Activated CD4-positive, alpha-beta memory T cell treated with anti-CD3 and anti-CD28 coated beads, Interleukin-2, amount 10 ng/mL, durations not matched to agents 7 days and 5 days (primary cell): ENCODE measurements around the gene MPEG1. TPM values are rescaled to one million over a fixed set of nuclear protein-coding genes. Genes with fewer than 3 reads are reported as not detected.

Experiments
- CTCF ChIA-PET: fragments of 350-600 bp; sonication (Branson Sonifier 250); formaldehyde crosslinking; loops from one replicate; lab custom pipeline; 2021; ENCODE audit warnings: antibody characterized with exemption, inconsistent platforms; lab: Charles Lee
- POLR2A ChIA-PET: fragments of 350-600 bp; sonication (Branson Sonifier 250); formaldehyde crosslinking; loops from one replicate; lab custom pipeline; 2021; ENCODE audit warnings: antibody characterized with exemption; lab: Charles Lee
- DNase-seq: peaks from one replicate; pipeline ENCODE4 v3.0.0-alpha.2; 2020
- H3K27ac Mint-ChIP-seq: one replicate; pipeline ENCODE4 v1.8.0; 2021; ENCODE audit warnings: mild to moderate bottlenecking, mixed read lengths
- H3K27me3 Mint-ChIP-seq: one replicate; pipeline ENCODE4 v1.8.0; 2021; ENCODE audit warnings: mixed read lengths
- H3K36me3 Mint-ChIP-seq: one replicate; pipeline ENCODE4 v1.8.0; 2021; ENCODE audit warnings: low read depth, mixed read lengths
- H3K4me1 Mint-ChIP-seq: one replicate; pipeline ENCODE4 v1.8.0; 2021; ENCODE audit warnings: mixed read lengths
- H3K4me3 Mint-ChIP-seq: one replicate; pipeline ENCODE4 v1.8.0; 2021; ENCODE audit warnings: mild to moderate bottlenecking, mixed read lengths
- H3K9me3 Mint-ChIP-seq: one replicate; pipeline ENCODE4 v1.8.0; 2021; ENCODE audit warnings: mixed read lengths
- total RNA-seq, 2 experiments: library from RNA; stranded (reverse); gene quantifications; one replicate each; pipeline ENCODE4 v1.2.3, GENCODE V29; 2021

MPEG1 gene
- total RNA-seq, 2 experiments from 2014 or later = not detected

DNA sequence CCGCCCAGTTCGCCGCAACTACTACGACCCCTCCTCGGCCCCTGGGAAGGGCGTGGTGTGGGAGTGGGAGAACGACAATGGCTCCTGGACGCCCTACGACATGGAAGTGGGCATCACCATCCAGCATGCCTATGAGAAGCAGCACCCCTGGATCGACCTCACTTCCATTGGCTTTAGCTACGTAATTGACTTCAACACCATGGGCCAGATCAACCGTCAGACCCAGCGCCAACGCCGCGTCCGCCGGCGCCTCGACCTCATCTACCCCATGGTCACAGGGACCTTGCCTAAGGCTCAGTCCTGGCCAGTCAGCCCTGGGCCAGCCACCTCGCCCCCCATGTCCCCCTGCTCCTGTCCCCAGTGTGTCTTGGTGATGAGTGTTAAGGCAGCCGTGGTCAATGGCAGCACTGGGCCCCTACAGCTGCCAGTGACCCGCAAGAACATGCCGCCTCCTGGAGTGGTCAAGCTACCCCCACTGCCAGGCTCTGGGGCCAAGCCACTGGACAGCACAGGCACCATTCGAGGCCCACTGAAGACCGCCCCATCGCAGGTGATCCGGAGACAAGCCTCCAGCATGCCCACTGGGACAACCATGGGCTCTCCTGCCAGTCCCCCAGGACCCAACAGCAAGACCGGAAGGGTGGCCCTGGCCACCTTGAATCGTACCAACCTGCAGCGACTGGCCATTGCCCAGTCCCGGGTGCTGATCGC is 30.8 kb downstream of the MPEG1 start:
- no peak for DNase-seq
- Mint-ChIP-seq H3K4me3 (no peak overlapping the region), H3K27me3 (peaks cover 13% of the 10 kb centered on the region), H3K4me1 (no peaks in the 10 kb centered on the region), H3K36me3 (no peaks in the 10 kb centered on the region), H3K27ac (no peak overlapping the region), H3K9me3 (peaks cover 5% of the 10 kb centered on the region)
- POLR2A ChIA-PET = no interaction called here
- CTCF ChIA-PET = interaction anchor here (2.2 to 7.1 kb wide), 2 partner anchors 10 to 23 kb away, joined by 6 to 105 read pairs; partner anchors contain the start of gene DTX4

DNA sequence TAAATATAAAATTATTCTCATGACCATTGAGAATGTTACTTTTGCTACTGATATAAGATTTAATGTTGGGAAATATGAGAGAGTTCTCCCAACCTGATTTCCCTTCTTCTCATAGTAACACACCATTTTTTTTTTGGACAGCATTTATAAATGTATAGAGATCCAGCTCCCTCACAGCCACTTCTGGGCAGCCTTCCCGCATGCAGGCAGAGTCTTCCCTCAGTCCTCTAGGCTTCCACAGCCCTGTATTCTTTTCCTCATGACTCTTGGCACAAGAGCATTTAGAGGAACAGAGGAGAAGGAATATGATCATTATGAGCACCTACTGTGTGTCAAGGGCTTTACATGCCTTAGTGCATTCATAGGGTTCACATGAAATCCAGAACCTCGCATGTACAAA is 31.8 kb downstream of the MPEG1 start:
- H3K36me3 Mint-ChIP-seq = no peaks in the 10 kb centered on the region
- H3K9me3 Mint-ChIP-seq = peaks cover 5% of the 10 kb centered on the region
- H3K27me3 Mint-ChIP-seq = peaks cover 14% of the 10 kb centered on the region
- DNase-seq = no peak
- ChIA-PET CTCF (interaction anchor here (1.8 to 2.2 kb wide), 2 partner anchors 9 to 22 kb away, joined by 6 to 7 read pairs; partner anchors contain the start of gene DTX4), POLR2A (no interaction called here)
- no peak overlapping the region for H3K4me3 Mint-ChIP-seq
- no peak overlapping the region for H3K27ac Mint-ChIP-seq
- H3K4me1 Mint-ChIP-seq = no peaks in the 10 kb centered on the region

DNA sequence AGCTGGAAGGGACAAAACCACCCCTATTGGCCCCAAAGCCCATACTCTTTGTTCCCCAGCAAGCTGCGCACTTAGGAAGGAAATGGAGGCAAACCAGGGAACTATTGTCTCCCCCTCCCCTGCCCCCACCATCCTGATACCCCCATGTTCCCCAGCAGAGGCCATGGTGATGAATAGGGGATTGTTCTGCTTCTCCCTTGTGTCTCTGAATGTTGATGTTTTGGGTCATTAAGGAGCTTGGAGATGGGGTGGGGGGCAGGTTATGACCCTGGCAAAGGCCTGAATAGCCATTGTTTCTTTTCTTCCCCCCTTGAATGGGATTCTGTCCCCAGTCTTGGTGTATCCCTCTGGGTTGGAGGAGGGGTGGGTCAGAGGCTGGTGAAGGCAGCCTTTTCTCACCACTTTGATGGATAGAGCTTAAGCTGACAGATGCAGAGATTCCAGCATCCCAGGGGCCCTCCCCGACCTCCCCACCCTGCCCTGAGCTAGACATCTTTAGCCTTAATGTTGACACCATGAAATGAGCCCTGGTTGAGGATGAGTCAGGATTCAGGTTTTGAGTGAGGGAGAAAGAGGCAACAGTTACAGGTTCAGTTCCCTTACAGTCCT is 32.5 kb downstream of the MPEG1 start:
- peaks cover 14% of the 10 kb centered on the region for H3K27me3 Mint-ChIP-seq
- H3K27ac Mint-ChIP-seq = no peak overlapping the region
- ChIA-PET POLR2A (no interaction called here), CTCF (interaction anchor here (1.8 to 2.2 kb wide), 2 partner anchors 9 to 22 kb away, joined by 6 to 7 read pairs; partner anchors contain the start of gene DTX4)
- no peak for DNase-seq
- no peak overlapping the region for H3K4me3 Mint-ChIP-seq
- H3K4me1 Mint-ChIP-seq = no peaks in the 10 kb centered on the region
- H3K36me3 Mint-ChIP-seq = no peaks in the 10 kb centered on the region
- peaks cover 5% of the 10 kb centered on the region for H3K9me3 Mint-ChIP-seq

DNA sequence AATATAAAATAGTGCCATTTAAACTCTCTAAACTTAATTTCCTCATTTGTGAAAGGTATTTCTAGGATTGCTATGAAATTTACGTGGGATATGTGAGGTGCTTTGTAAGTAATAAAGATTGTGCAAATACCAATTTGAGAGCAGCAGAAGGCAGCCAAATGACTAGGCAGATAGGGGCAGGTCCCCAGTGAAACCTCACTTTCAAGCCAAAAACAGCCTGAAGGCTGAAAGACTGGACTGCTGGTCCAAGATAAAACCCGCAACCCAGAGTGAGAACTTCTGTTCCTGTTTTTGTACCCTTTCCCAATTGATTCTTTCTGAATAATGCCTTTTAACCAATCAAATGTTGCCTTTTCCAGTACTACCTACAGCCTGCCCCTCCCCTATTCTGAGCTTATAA is 33.6 kb downstream of the MPEG1 start:
- Mint-ChIP-seq H3K4me3 (no peak overlapping the region), H3K27ac (no peak overlapping the region), H3K27me3 (peaks cover 17% of the 10 kb centered on the region), H3K36me3 (no peaks in the 10 kb centered on the region), H3K9me3 (peaks cover 5% of the 10 kb centered on the region), H3K4me1 (no peaks in the 10 kb centered on the region)
- ChIA-PET CTCF (interaction anchor here (1.8 kb wide), 1 partner anchor 7 kb away, joined by 7 read pairs; the partner anchor contains the start of gene DTX4), POLR2A (no interaction called here)
- no peak for DNase-seq

DNA sequence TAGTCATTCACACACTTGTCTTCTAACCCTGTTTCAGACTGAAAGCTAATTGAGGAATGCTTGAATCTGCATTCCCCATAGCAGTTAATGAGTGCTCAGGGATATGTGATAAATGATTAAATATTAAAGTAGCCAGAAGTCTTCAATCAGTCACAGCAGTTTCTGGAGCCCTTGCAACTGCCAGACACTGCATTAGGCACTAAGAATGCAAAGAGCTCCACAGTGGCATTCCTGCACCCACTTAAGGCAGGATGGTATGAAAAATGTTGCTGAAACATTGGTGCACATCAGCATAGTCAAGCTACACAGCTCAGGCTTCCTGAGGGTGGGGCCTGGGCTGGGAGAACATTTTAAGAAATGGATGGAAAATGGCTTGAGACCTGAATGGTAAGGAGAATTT is 34.3 kb downstream of the MPEG1 start:
- H3K4me1 Mint-ChIP-seq = no peaks in the 10 kb centered on the region
- H3K27me3 Mint-ChIP-seq = peaks cover 22% of the 10 kb centered on the region
- H3K4me3 Mint-ChIP-seq = no peak overlapping the region
- H3K36me3 Mint-ChIP-seq = no peaks in the 10 kb centered on the region
- POLR2A ChIA-PET = no interaction called here
- H3K27ac Mint-ChIP-seq = no peak overlapping the region
- H3K9me3 Mint-ChIP-seq = peaks cover 5% of the 10 kb centered on the region
- CTCF ChIA-PET = interaction anchor here (0.6 kb wide), 1 partner anchor 25 kb away, joined by 4 read pairs; no protein-coding TSS in a partner anchor
- DNase-seq = no peak

DNA sequence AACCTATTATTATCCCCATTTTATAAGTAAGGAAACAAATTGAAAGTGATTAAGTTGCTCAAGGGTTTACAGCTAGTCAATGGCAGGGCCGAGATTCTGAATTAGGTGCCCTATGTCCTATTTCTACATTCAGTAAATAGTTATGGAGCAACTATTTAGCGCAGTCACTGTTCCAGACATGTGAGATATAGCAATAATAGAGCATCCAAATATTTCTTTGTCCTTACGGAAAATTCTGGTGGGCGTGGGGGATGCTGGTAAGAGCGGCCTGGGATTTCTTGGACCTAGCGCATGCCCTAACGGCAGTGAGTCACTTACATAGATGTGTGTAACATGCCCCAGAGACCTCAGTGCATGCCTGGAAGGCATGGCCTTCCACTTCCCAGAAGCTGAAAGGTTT is 36.4 kb downstream of the MPEG1 start:
- Mint-ChIP-seq H3K4me1 (peaks cover 7% of the 10 kb centered on the region), H3K4me3 (no peak overlapping the region), H3K9me3 (peaks cover 5% of the 10 kb centered on the region), H3K27me3 (peaks cover 31% of the 10 kb centered on the region), H3K36me3 (no peaks in the 10 kb centered on the region), H3K27ac (no peak overlapping the region)
- CTCF ChIA-PET = interaction anchor here (1.4 to 2.9 kb wide), 2 partner anchors 10 to 41 kb away, joined by 3 to 12 read pairs; no protein-coding TSS in a partner anchor
- DNase-seq = no peak
- POLR2A ChIA-PET = no interaction called here

DNA sequence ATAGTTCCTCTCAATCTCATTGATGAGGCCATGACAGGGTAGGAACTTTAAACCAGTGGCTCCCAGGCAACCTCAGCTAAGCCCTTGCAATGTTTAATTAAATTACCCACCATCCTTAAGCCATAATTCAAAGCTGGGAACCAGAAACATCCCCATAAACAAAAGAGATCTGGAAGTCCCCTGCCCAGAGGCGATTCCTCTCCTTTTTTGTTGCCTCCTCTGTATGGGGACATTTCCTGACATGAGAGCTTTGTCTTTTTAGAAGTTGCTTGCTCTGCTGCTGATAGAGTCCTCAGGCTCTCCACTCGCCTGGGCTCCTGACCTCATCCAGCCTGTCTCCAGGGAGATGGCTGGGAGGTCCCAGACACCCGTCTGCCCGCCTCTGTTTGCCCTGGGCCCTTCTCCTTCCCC is 37.6 kb downstream of the MPEG1 start:
- ChIA-PET POLR2A (no interaction called here), CTCF (interaction anchor here (1.4 to 2.9 kb wide), 2 partner anchors 11 to 39 kb away, joined by 3 to 12 read pairs; no protein-coding TSS in a partner anchor)
- DNase-seq = no peak
- peaks cover 31% of the 10 kb centered on the region for H3K27me3 Mint-ChIP-seq
- no peak overlapping the region for H3K4me3 Mint-ChIP-seq
- peaks cover 5% of the 10 kb centered on the region for H3K9me3 Mint-ChIP-seq
- H3K4me1 Mint-ChIP-seq = peaks cover 7% of the 10 kb centered on the region
- no peak overlapping the region for H3K27ac Mint-ChIP-seq
- H3K36me3 Mint-ChIP-seq = no peaks in the 10 kb centered on the region

DNA sequence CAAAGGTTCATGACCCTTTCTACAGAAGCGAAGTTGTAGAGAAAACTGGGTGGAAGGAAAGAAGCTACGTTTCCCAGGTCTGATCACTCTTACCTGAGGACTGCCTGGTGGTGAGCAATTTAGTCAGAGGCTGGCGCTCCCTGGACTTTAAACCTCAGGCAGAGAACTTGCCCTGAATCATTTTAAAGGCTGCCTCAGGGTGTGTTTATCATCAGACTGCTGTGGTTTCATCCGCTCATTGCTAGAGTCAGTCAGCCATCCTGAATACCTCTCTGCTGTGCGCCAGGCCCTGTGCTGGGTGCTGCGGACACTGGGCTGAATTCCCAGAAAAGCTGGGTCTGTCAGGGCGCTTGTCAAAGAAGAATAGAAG is 38.1 kb downstream of the MPEG1 start:
- ChIA-PET POLR2A (interaction anchor here (1.3 kb wide), 1 partner anchor 29 kb away, joined by 3 read pairs; no protein-coding TSS in a partner anchor), CTCF (interaction anchor here (2.9 to 5.6 kb wide), 2 partner anchors 11 to 12 kb away, joined by 12 to 105 read pairs; no protein-coding TSS in a partner anchor)
- Mint-ChIP-seq H3K4me3 (no peak overlapping the region), H3K27ac (no peak overlapping the region), H3K4me1 (peaks cover 7% of the 10 kb centered on the region), H3K9me3 (peaks cover 4% of the 10 kb centered on the region), H3K27me3 (peaks cover 29% of the 10 kb centered on the region), H3K36me3 (no peaks in the 10 kb centered on the region)
- no peak for DNase-seq

DNA sequence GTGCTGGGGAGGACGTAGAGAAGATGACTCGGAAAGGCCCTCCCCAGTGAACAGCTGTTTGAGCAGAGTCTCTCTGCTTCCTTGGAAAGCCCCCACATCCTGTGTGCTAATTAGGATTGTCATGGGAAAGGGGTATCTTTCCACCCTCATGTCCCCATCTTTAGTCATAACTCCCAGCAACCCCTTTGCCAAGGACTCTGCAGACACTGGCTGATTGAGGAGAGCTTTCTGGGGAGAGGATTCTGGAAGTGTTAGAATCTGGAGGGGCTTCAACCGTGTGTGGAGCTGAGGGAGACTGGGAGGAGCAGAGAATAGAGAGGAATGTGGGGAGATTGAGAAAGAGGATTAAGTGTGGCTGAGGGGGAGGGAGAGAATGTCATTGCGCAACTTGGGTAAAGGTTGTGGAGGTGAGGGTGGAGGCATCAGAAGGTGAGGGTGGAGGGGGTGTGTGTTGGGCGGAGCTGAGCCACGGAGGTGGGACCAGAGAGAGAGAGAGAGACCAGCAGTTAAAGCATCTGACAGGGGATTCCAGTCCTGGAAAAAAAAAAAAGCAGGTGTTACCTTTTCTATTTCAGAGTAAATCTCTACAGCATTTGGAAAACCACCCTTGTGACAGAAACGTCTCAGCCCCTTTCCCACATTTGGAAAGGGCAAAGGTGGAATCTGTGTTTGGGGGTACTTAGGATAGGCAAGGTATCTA is 38.6 kb downstream of the MPEG1 start:
- H3K36me3 Mint-ChIP-seq = no peaks in the 10 kb centered on the region

DNA sequence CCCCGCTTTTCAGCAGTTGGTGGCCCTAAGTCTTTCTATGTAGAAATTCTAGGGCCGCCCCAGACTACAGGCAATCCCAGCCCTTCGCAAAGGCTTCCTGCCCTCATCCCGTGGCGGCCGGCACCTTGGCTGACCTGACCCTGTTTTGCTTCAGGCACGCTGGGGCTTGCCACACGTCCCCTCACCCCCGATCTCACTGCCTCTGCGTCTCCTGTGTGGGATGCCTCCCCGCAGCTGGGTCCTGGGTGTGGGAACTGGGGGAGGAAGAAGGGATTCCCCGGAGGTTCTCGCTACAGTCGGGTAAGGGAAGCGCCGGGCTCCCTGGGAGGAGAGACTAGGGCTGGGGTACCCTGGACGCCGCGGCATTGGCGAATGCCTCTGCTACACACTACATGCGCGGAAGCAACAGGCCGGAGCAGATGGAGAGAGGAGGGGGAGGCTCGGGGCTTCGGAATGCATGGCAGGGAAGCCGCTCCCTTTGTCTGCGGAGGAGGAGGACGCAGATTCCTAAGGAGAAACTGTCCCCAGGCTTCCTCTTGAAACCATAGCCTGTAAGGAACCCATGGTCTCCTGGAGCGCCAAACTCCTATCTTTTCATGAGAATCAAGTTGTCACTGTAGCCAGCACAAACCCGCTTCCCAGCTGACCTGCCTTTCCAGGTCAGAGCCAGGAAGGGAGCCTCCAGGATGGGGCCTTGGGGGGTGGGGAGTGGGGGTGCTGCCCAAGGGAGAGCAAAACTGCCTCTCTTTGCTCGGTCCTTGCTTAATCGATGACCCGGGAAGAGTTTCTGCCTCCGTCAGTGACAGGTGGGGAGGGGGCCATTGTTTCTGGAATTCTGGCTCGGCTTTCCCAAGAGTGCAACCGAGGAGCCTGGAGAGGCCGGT is 39.4 kb downstream of the MPEG1 start:
- Mint-ChIP-seq H3K9me3 (no peaks in the 10 kb centered on the region), H3K27me3 (peaks cover 26% of the 10 kb centered on the region), H3K27ac (no peak overlapping the region), H3K36me3 (no peaks in the 10 kb centered on the region), H3K4me1 (peaks cover 7% of the 10 kb centered on the region), H3K4me3 (peak overlapping the region; percentile 73)
- POLR2A ChIA-PET = interaction anchor here (1.3 to 3.0 kb wide), 2 partner anchors 27 to 29 kb away, joined by 3 to 14 read pairs; no protein-coding TSS in a partner anchor
- DNase-seq = no peak
- CTCF ChIA-PET = interaction anchor here (0.7 to 5.6 kb wide), 4 partner anchors 12 to 257 kb away, joined by 3 to 105 read pairs (median 27); no protein-coding TSS in a partner anchor

More for the DNA sequence above, 38.6 kb downstream of the MPEG1 start:
- Mint-ChIP-seq H3K9me3 (no peaks in the 10 kb centered on the region), H3K27me3 (peaks cover 26% of the 10 kb centered on the region), H3K27ac (no peak overlapping the region), H3K4me1 (peaks cover 7% of the 10 kb centered on the region), H3K4me3 (no peak overlapping the region)
- no peak for DNase-seq
- ChIA-PET CTCF (interaction anchor here (5.6 kb wide), 1 partner anchor 11 kb away, joined by 105 read pairs; no protein-coding TSS in a partner anchor), POLR2A (interaction anchor here (1.3 kb wide), 1 partner anchor 28 kb away, joined by 3 read pairs; no protein-coding TSS in a partner anchor)

DNA sequence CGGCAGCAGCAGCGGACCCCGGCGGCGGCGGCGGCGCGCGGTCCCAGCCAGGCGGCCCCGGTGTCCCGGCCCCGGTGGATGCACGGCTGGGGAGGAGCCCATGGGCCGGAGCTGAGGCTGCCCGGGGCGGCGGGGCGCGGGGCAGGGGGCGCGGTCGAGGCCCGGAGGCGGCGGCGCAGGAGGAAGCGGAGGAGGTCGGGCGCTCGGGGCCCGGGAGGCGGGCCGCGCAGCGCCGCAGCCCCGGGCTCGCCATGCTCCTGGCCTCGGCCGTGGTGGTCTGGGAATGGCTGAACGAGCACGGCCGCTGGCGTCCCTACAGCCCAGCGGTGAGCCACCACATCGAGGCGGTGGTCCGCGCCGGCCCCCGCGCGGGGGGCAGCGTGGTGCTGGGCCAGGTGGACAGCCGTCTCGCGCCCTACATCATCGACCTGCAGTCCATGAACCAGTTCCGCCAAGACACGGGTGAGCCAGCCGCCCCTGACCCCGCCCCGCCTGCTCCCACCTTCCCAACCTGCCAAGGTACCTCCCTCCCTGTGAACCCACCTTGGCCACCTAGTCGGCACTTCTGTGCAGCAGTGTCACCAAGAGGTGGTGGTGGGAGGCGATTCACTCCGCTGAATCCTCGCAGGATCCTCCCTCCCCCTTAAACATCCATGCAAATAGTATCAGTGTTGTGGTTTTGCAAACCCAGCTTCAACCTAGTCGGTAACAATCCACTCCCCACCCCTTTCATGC is 40.2 kb downstream of the MPEG1 start:
- ChIA-PET POLR2A (interaction anchor here (0.8 to 3.0 kb wide), 4 partner anchors 14 to 65 kb away, joined by 3 to 14 read pairs (median 3); partner anchors contain the start of gene FAM111B), CTCF (interaction anchor here (0.7 to 7.2 kb wide), 37 partner anchors 8 to 597 kb away, joined by 3 to 105 read pairs (median 5); partner anchors contain the start of genes FAM111A, FAM111B, LPXN and OSBP)
- Mint-ChIP-seq H3K36me3 (no peaks in the 10 kb centered on the region), H3K4me3 (peak overlapping the region; percentile 73), H3K9me3 (no peaks in the 10 kb centered on the region), H3K27me3 (peaks cover 24% of the 10 kb centered on the region), H3K4me1 (peaks cover 7% of the 10 kb centered on the region), H3K27ac (no peak overlapping the region)
- no peak for DNase-seq
